IPS DF 6.9 (cell line): Measurements from ENCODE around the gene TSTD2.

Source experiments
- DNase-seq: peaks from one replicate; pipeline ENCODE4 v3.0.0-alpha.2; 2013; ENCODE audit warnings: low read depth, low spot score
- H3K27ac ChIP-seq: one replicate; pipeline ENCODE4 v1.5.1; 2013; ENCODE audit warnings: low read length, control low read depth
- H3K27me3 ChIP-seq: 2 replicates; pipeline ENCODE4 v1.6.1; 2013; ENCODE audit warnings: mild to moderate bottlenecking, low read length; ENCODE audit not compliant: control insufficient read depth, insufficient read depth
- H3K36me3 ChIP-seq: 2 replicates; pipeline ENCODE4 v1.6.1; 2013; ENCODE audit warnings: low read length; ENCODE audit not compliant: control insufficient read depth, insufficient read depth
- H3K4me1 ChIP-seq: 2 replicates; pipeline ENCODE4 v1.6.1; 2013; ENCODE audit warnings: low read length; ENCODE audit not compliant: control insufficient read depth, insufficient read depth
- H3K4me3 ChIP-seq: 2 replicates; pipeline ENCODE4 v1.5.1; 2013; ENCODE audit warnings: mild to moderate bottlenecking, low read length
- H3K9me3 ChIP-seq: 2 replicates; pipeline ENCODE4 v1.6.1; 2013; ENCODE audit warnings: low read length, inconsistent platforms; ENCODE audit not compliant: control insufficient read depth, insufficient read depth
- WGBS: extraction: QIAGEN DNeasy Blood & Tissue Kit; methylation state at CpG from one replicate; pipeline ENCODE4 v1.1.7; 2013; ENCODE audit warnings: mixed read lengths, missing lambda C conversion rate; ENCODE audit not compliant: insufficient read length, insufficient coverage; 5-methylcytosine and 5-hydroxymethylcytosine counted together

Gene TSTD2

GRCh38 chr9:97564291-97565175, 68.6 kb downstream of the TSTD2 start:
- no peaks in the 10 kb centered on the region for H3K4me1 ChIP-seq
- no peak overlapping the region for H3K27ac ChIP-seq
- H3K9me3 ChIP-seq: no peaks in the 10 kb centered on the region
- no CpG with 5 or more reads among the region's 14 CpGs for WGBS
- no peak for DNase-seq
- no peaks in the 10 kb centered on the region for H3K27me3 ChIP-seq
- no peak overlapping the region for H3K4me3 ChIP-seq
- H3K36me3 ChIP-seq: no peaks in the 10 kb centered on the region

GRCh38 chr9:97563458-97564135, 69.6 kb downstream of the TSTD2 start:
- no peaks in the 10 kb centered on the region for H3K4me1 ChIP-seq
- WGBS: no CpG with 5 or more reads among the region's 13 CpGs
- no peaks in the 10 kb centered on the region for H3K36me3 ChIP-seq
- no peaks in the 10 kb centered on the region for H3K27me3 ChIP-seq
- no peaks in the 10 kb centered on the region for H3K9me3 ChIP-seq
- DNase-seq: no peak
- no peak overlapping the region for H3K27ac ChIP-seq
- no peak overlapping the region for H3K4me3 ChIP-seq

- WGBS: no CpG with 5 or more reads among the region's 5 CpGs
- H3K36me3 ChIP-seq: no peaks in the 10 kb centered on the region
- H3K4me1 ChIP-seq: no peaks in the 10 kb centered on the region; the same call in 1 of the 2 replicates
- no peak overlapping the region for H3K27ac ChIP-seq
- no peak overlapping the region for H3K4me3 ChIP-seq
- H3K9me3 ChIP-seq: no peaks in the 10 kb centered on the region
- no peak for DNase-seq
- H3K27me3 ChIP-seq: no peaks in the 10 kb centered on the region
Observed at GRCh38 chr9:97562542-97562941, 70.6 kb downstream of the TSTD2 start.

- Histone ChIP-seq H3K27me3 (no peaks in the 10 kb centered on the region), H3K4me1 (peaks cover 2% of the 10 kb centered on the region; the same call in 1 of the 2 replicates), H3K36me3 (no peaks in the 10 kb centered on the region), H3K27ac (no peak overlapping the region), H3K4me3 (no peak overlapping the region), H3K9me3 (no peaks in the 10 kb centered on the region)
- no peak for DNase-seq
- WGBS: no CpG with 5 or more reads among the region's 3 CpGs
Observed at GRCh38 chr9:97561501-97561900, 71.7 kb downstream of the TSTD2 start.

- no peak overlapping the region for H3K4me3 ChIP-seq
- peaks cover 2% of the 10 kb centered on the region; the same call in 1 of the 2 replicates for H3K4me1 ChIP-seq
- no peaks in the 10 kb centered on the region for H3K27me3 ChIP-seq
- H3K9me3 ChIP-seq: no peaks in the 10 kb centered on the region
- no peaks in the 10 kb centered on the region for H3K36me3 ChIP-seq
- no peak overlapping the region for H3K27ac ChIP-seq
- DNase-seq: no peak
Observed at GRCh38 chr9:97560851-97561250, 72.3 kb downstream of the TSTD2 start.

- Histone ChIP-seq H3K27ac (no peak overlapping the region), H3K9me3 (no peaks in the 10 kb centered on the region), H3K27me3 (no peaks in the 10 kb centered on the region), H3K36me3 (no peaks in the 10 kb centered on the region), H3K4me1 (peaks cover 2% of the 10 kb centered on the region; the same call in 1 of the 2 replicates), H3K4me3 (no peak overlapping the region)
- WGBS: no CpG with 5 or more reads among the region's 6 CpGs
- DNase-seq: no peak
Observed at GRCh38 chr9:97560154-97560553, 73.0 kb downstream of the TSTD2 start.

- DNase-seq: no peak
- no CpG with 5 or more reads among the region's 10 CpGs for WGBS
- no peaks in the 10 kb centered on the region for H3K36me3 ChIP-seq
- no peaks in the 10 kb centered on the region for H3K27me3 ChIP-seq
- H3K4me3 ChIP-seq: no peak overlapping the region
- H3K9me3 ChIP-seq: no peaks in the 10 kb centered on the region
- peaks cover 2% of the 10 kb centered on the region; the same call in 1 of the 2 replicates for H3K4me1 ChIP-seq
- H3K27ac ChIP-seq: no peak overlapping the region
Observed at GRCh38 chr9:97559111-97559514, 74.1 kb downstream of the TSTD2 start.

- H3K27me3 ChIP-seq: no peaks in the 10 kb centered on the region
- H3K27ac ChIP-seq: no peak overlapping the region
- H3K9me3 ChIP-seq: no peaks in the 10 kb centered on the region
- no CpG with 5 or more reads among the region's 3 CpGs for WGBS
- no peak overlapping the region for H3K4me3 ChIP-seq
- no peak for DNase-seq
- no peaks in the 10 kb centered on the region for H3K36me3 ChIP-seq
- peaks cover 2% of the 10 kb centered on the region; the same call in 1 of the 2 replicates for H3K4me1 ChIP-seq
Observed at GRCh38 chr9:97558701-97559101, 74.5 kb downstream of the TSTD2 start.

- H3K4me1 ChIP-seq: peaks cover 2% of the 10 kb centered on the region; the same call in 1 of the 2 replicates
- H3K27ac ChIP-seq: no peak overlapping the region
- no CpG with 5 or more reads among the region's 7 CpGs for WGBS
- no peaks in the 10 kb centered on the region for H3K27me3 ChIP-seq
- DNase-seq: no peak
- no peaks in the 10 kb centered on the region for H3K36me3 ChIP-seq
- H3K9me3 ChIP-seq: no peaks in the 10 kb centered on the region
- H3K4me3 ChIP-seq: no peak overlapping the region
Observed at GRCh38 chr9:97557606-97558095, 75.5 kb downstream of the TSTD2 start.

- H3K9me3 ChIP-seq: no peaks in the 10 kb centered on the region
- H3K27ac ChIP-seq: no peak overlapping the region
- peaks cover 2% of the 10 kb centered on the region; the same call in 1 of the 2 replicates for H3K4me1 ChIP-seq
- DNase-seq: no peak
- H3K4me3 ChIP-seq: no peak overlapping the region
- no peaks in the 10 kb centered on the region for H3K27me3 ChIP-seq
- no peaks in the 10 kb centered on the region for H3K36me3 ChIP-seq
- WGBS: no CpG with 5 or more reads among the region's 15 CpGs
Observed at GRCh38 chr9:97556721-97557605, 76.2 kb downstream of the TSTD2 start.
